Measurements from ENCODE around the gene PACS1.

The PACS1 gene

GRCh38 chr11:66176650-66177049 lies 106.6 kb downstream of the PACS1 start:
- in situ Hi-C loops (cut with MboI; ENCODE audit: low sequenced_read_pairs), result no loop called here

GRCh38 chr11:66178183-66178582 lies 108.1 kb downstream of the PACS1 start:
- in situ Hi-C loops (cut with MboI; ENCODE audit: low sequenced_read_pairs), result no loop called here

- in situ Hi-C loops (cut with MboI; ENCODE audit: low sequenced_read_pairs), result no loop called here
Observed at GRCh38 chr11:66178871-66179270, 108.8 kb downstream of the PACS1 start.

- in situ Hi-C loops (cut with MboI; ENCODE audit: low sequenced_read_pairs), result no loop called here
Observed at GRCh38 chr11:66181632-66182315, 111.7 kb downstream of the PACS1 start.

- in situ Hi-C loops (cut with MboI; ENCODE audit: low sequenced_read_pairs), result no loop called here
Observed at GRCh38 chr11:66183494-66184048, 113.5 kb downstream of the PACS1 start.

GRCh38 chr11:66184728-66185127 lies 114.7 kb downstream of the PACS1 start:
- in situ Hi-C loops (cut with MboI; ENCODE audit: low sequenced_read_pairs), result no loop called here

- in situ Hi-C loops (cut with MboI; ENCODE audit: low sequenced_read_pairs), result no loop called here
Observed at GRCh38 chr11:66186470-66186869, 116.4 kb downstream of the PACS1 start.

- in situ Hi-C loops (cut with MboI; ENCODE audit: low sequenced_read_pairs), result no loop called here
Observed at GRCh38 chr11:66187453-66187852, 117.4 kb downstream of the PACS1 start.

GRCh38 chr11:66188580-66188979 lies 118.5 kb downstream of the PACS1 start:
- in situ Hi-C loops (cut with MboI; ENCODE audit: low sequenced_read_pairs), result no loop called here

GRCh38 chr11:66189031-66189745 lies 119.1 kb downstream of the PACS1 start:
- in situ Hi-C loops (cut with MboI; ENCODE audit: low sequenced_read_pairs), result no loop called here

- in situ Hi-C loops (cut with MboI; ENCODE audit: low sequenced_read_pairs), result no loop called here
Observed at GRCh38 chr11:66190786-66191185, 120.7 kb downstream of the PACS1 start.

- in situ Hi-C loops (cut with MboI; ENCODE audit: low sequenced_read_pairs), result no loop called here
Observed at GRCh38 chr11:66192181-66192863, 122.2 kb downstream of the PACS1 start.

- in situ Hi-C loops (cut with MboI; ENCODE audit: low sequenced_read_pairs), result no loop called here
Observed at GRCh38 chr11:66194391-66194790, 124.3 kb downstream of the PACS1 start.

- in situ Hi-C loops (cut with MboI; ENCODE audit: low sequenced_read_pairs), result no loop called here
Observed at GRCh38 chr11:66195867-66196266, 125.8 kb downstream of the PACS1 start.

GRCh38 chr11:66203847-66204246 lies 133.8 kb downstream of the PACS1 start:
- in situ Hi-C loops (cut with MboI; ENCODE audit: low sequenced_read_pairs), result no loop called here

- in situ Hi-C loops (cut with MboI; ENCODE audit: low sequenced_read_pairs), result no loop called here
Observed at GRCh38 chr11:66204412-66204811, 134.3 kb downstream of the PACS1 start.

GRCh38 chr11:66207816-66208215 lies 137.7 kb downstream of the PACS1 start:
- in situ Hi-C loops (cut with MboI; ENCODE audit: low sequenced_read_pairs), result no loop called here

- in situ Hi-C loops (cut with MboI; ENCODE audit: low sequenced_read_pairs), result no loop called here
Observed at GRCh38 chr11:66211100-66211499, 141.0 kb downstream of the PACS1 start.

GRCh38 chr11:66216911-66217310 lies 146.8 kb downstream of the PACS1 start:
- in situ Hi-C loops (cut with MboI; ENCODE audit: low sequenced_read_pairs), result no loop called here

GRCh38 chr11:66218036-66218435 lies 148.0 kb downstream of the PACS1 start:
- in situ Hi-C loops (cut with MboI; ENCODE audit: low sequenced_read_pairs), result no loop called here

- in situ Hi-C loops (cut with MboI; ENCODE audit: low sequenced_read_pairs), result no loop called here
Observed at GRCh38 chr11:66218846-66219620, 149.0 kb downstream of the PACS1 start.
